Measurements from ENCODE around the gene GPC6.

Gene GPC6

GRCh38 chr13:93744033-93744432, 517.4 kb downstream of the GPC6 start:
- no peak for DNase-seq (ENCODE audit: low spot score)

GRCh38 chr13:93744886-93745285, 518.3 kb downstream of the GPC6 start:
- DNase-seq (ENCODE audit: low spot score), result no peak

GRCh38 chr13:93745884-93746283, 519.3 kb downstream of the GPC6 start:
- DNase-seq (ENCODE audit: low spot score), result no peak

- no peak for DNase-seq (ENCODE audit: low spot score)
These were observed 520.0 kb downstream of the GPC6 start for GRCh38 chr13:93746589-93746988.

GRCh38 chr13:93750676-93751075, 524.1 kb downstream of the GPC6 start:
- DNase-seq (ENCODE audit: low spot score), result no peak

GRCh38 chr13:93751117-93751516, 524.5 kb downstream of the GPC6 start:
- DNase-seq (ENCODE audit: low spot score), result no peak

GRCh38 chr13:93752541-93752940, 525.9 kb downstream of the GPC6 start:
- DNase-seq (ENCODE audit: low spot score), result no peak

GRCh38 chr13:93753639-93754038, 527.0 kb downstream of the GPC6 start:
- no peak for DNase-seq (ENCODE audit: low spot score)

GRCh38 chr13:93755341-93755740, 528.7 kb downstream of the GPC6 start:
- DNase-seq (ENCODE audit: low spot score), result no peak

- no peak for DNase-seq (ENCODE audit: low spot score)
These were observed 532.0 kb downstream of the GPC6 start for GRCh38 chr13:93758575-93758974.

- no peak for DNase-seq (ENCODE audit: low spot score)
These were observed 536.3 kb downstream of the GPC6 start for GRCh38 chr13:93762708-93763426.

GRCh38 chr13:93765062-93765461, 538.5 kb downstream of the GPC6 start:
- DNase-seq (ENCODE audit: low spot score), result no peak

- no peak for DNase-seq (ENCODE audit: low spot score)
These were observed 539.2 kb downstream of the GPC6 start for GRCh38 chr13:93765811-93766210.

- DNase-seq (ENCODE audit: low spot score), result no peak
These were observed 540.1 kb downstream of the GPC6 start for GRCh38 chr13:93766719-93767118.

- no peak for DNase-seq (ENCODE audit: low spot score)
These were observed 540.7 kb downstream of the GPC6 start for GRCh38 chr13:93767180-93767916.

GRCh38 chr13:93767917-93768409, 541.4 kb downstream of the GPC6 start:
- no peak for DNase-seq (ENCODE audit: low spot score)

- no peak for DNase-seq (ENCODE audit: low spot score)
These were observed 542.5 kb downstream of the GPC6 start for GRCh38 chr13:93769101-93769500.

GRCh38 chr13:93769607-93770006, 543.0 kb downstream of the GPC6 start:
- no peak for DNase-seq (ENCODE audit: low spot score)

GRCh38 chr13:93771227-93771626, 544.6 kb downstream of the GPC6 start:
- DNase-seq (ENCODE audit: low spot score), result no peak

GRCh38 chr13:93771782-93772181, 545.2 kb downstream of the GPC6 start:
- no peak for DNase-seq (ENCODE audit: low spot score)

GRCh38 chr13:93774506-93774905, 547.9 kb downstream of the GPC6 start:
- DNase-seq (ENCODE audit: low spot score), result no peak

- no peak for DNase-seq (ENCODE audit: low spot score)
These were observed 548.4 kb downstream of the GPC6 start for GRCh38 chr13:93775027-93775426.

GRCh38 chr13:93775507-93776108, 549.0 kb downstream of the GPC6 start:
- no peak for DNase-seq (ENCODE audit: low spot score)

Data from CD4-positive, alpha-beta T cell treated with Interleukin-15 for 4 hours (primary cell).